ENCODE data around the gene FBXO8. TPM values are rescaled to one million over a fixed set of nuclear protein-coding genes. Genes with fewer than 3 reads are reported as not detected.

The FBXO8 gene
- total RNA-seq, 3 donors from 2014 or later (not counting 1 experiment from before 2014, with no cell fraction given), result 12.3 to 15.2 (median 14.8) TPM

GRCh38 chr4:174192943-174193342 lies 90.5 kb downstream of the FBXO8 start:
- WGBS (ENCODE audit: insufficient coverage), result 89% methylated on average over 3 of the region's 4 CpGs
- no peak overlapping the region for H3K27ac ChIP-seq (ENCODE audit: low read length)
- Mint-ChIP-seq H3K9me3 (no peaks in the 10 kb centered on the region), H3K4me1 (no peaks in the 10 kb centered on the region), H3K27ac (no peak overlapping the region), H3K36me3 (no peaks in the 10 kb centered on the region), H3K4me3 (no peak overlapping the region), H3K27me3 (ENCODE audit: low read depth in 2 of 2) (peaks cover 7 to 9% of the 10 kb centered on the region in 2 donors)
- no peaks in the 10 kb centered on the region for H3K9me3 ChIP-seq (ENCODE audit: control insufficient read depth, insufficient read depth, low read length)
- H3K27me3 ChIP-seq (ENCODE audit: control insufficient read depth, insufficient read depth, low read length), result no peaks in the 10 kb centered on the region
- H3K4me3 ChIP-seq (ENCODE audit: low read length), result no peak overlapping the region
- H3K36me3 ChIP-seq (ENCODE audit: control insufficient read depth, insufficient read depth, low read length), result no peaks in the 10 kb centered on the region
- no peak for ATAC-seq
- no peak for DNase-seq
- no peak for TF ChIP-seq CTCF (IDR thresholded peaks at IDR 0.05)
- no peaks in the 10 kb centered on the region for H3K4me1 ChIP-seq (ENCODE audit: control insufficient read depth, insufficient read depth, low read length)
- intact Hi-C loops (cut with micrococcal nuclease), result no loop called here

- no peak for ATAC-seq
- H3K27ac ChIP-seq (ENCODE audit: low read length), result no peak overlapping the region
- H3K4me3 ChIP-seq (ENCODE audit: low read length), result no peak overlapping the region
- H3K4me3 Mint-ChIP-seq, result no peak overlapping the region
- 72% methylated on average over 5 of the region's 5 CpGs for WGBS (ENCODE audit: insufficient coverage)
- H3K9me3 Mint-ChIP-seq, result no peaks in the 10 kb centered on the region
- intact Hi-C loops (cut with micrococcal nuclease), result no loop called here
- no peak for TF ChIP-seq CTCF (IDR thresholded peaks at IDR 0.05)
- H3K27ac Mint-ChIP-seq, result no peak overlapping the region
- DNase-seq, result no peak
- no peaks in the 10 kb centered on the region for H3K27me3 ChIP-seq (ENCODE audit: control insufficient read depth, insufficient read depth, low read length)
- no peaks in the 10 kb centered on the region for H3K4me1 ChIP-seq (ENCODE audit: control insufficient read depth, insufficient read depth, low read length)
- no peaks in the 10 kb centered on the region for H3K36me3 ChIP-seq (ENCODE audit: control insufficient read depth, insufficient read depth, low read length)
- H3K9me3 ChIP-seq (ENCODE audit: control insufficient read depth, insufficient read depth, low read length), result no peaks in the 10 kb centered on the region
- H3K27me3 Mint-ChIP-seq (ENCODE audit: low read depth in 2 of 2), result peaks cover 11 to 15% of the 10 kb centered on the region in 2 donors
- H3K36me3 Mint-ChIP-seq, result no peaks in the 10 kb centered on the region
- H3K4me1 Mint-ChIP-seq, result no peaks in the 10 kb centered on the region
Observed at GRCh38 chr4:174190832-174191500, 92.5 kb downstream of the FBXO8 start.

- intact Hi-C loops (cut with micrococcal nuclease), result no loop called here
- Mint-ChIP-seq H3K9me3 (peaks cover 3 to 4% of the 10 kb centered on the region in 2 donors), H3K27ac (no peak overlapping the region), H3K27me3 (ENCODE audit: low read depth in 2 of 2) (peaks cover 15 to 21% of the 10 kb centered on the region in 2 donors), H3K36me3 (no peaks in the 10 kb centered on the region), H3K4me3 (no peak overlapping the region), H3K4me1 (no peaks in the 10 kb centered on the region)
- no peaks in the 10 kb centered on the region for H3K4me1 ChIP-seq (ENCODE audit: control insufficient read depth, insufficient read depth, low read length)
- H3K9me3 ChIP-seq (ENCODE audit: control insufficient read depth, insufficient read depth, low read length), result no peaks in the 10 kb centered on the region
- no peak for ATAC-seq
- 81% methylated on average over 5 of the region's 5 CpGs for WGBS (ENCODE audit: insufficient coverage)
- no peak for DNase-seq
- no peaks in the 10 kb centered on the region for H3K27me3 ChIP-seq (ENCODE audit: control insufficient read depth, insufficient read depth, low read length)
- TF ChIP-seq CTCF (IDR thresholded peaks at IDR 0.05), result no peak
- H3K27ac ChIP-seq (ENCODE audit: low read length), result no peak overlapping the region
- no peaks in the 10 kb centered on the region for H3K36me3 ChIP-seq (ENCODE audit: control insufficient read depth, insufficient read depth, low read length)
- H3K4me3 ChIP-seq (ENCODE audit: low read length), result no peak overlapping the region
Observed at GRCh38 chr4:174189392-174190015, 94.0 kb downstream of the FBXO8 start.

Other genes starting within 250 kb of the FBXO8 start
- gene CEP44, start 244 bp upstream of the FBXO8 start, total RNA-seq, result 10 to 100 TPM; 21.7 to 25.2 (median 23.4) TPM
- 10 to 100 TPM in 2 of 3 donors, 1 to 10 TPM in 1; 2.2 to 26.7 (median 12.0) TPM for gene HPGD, start 238.8 kb upstream of the FBXO8 start, total RNA-seq

Measured in natural killer cell (primary cell).